Endothelial cell of umbilical vein (primary cell): Measurements from ENCODE around the gene GRID1. TPM values are rescaled to one million over a fixed set of nuclear protein-coding genes. Genes with fewer than 3 reads are reported as not detected.

Experiments used
- BruUV-seq: library from RNA; stranded (reverse); fragments of 400-500 nt; replicated peaks from 2 replicates; lab custom pipeline; 2021; lab: Mats Ljungman, UMichigan
- CTCF ChIA-PET: fragments of 300-600, 350-600 bp; sonication (Branson Sonifier 250); formaldehyde crosslinking; loops from one replicate; lab custom pipeline; 2021; ENCODE audit warnings: antibody characterized with exemption, inconsistent platforms; lab: Charles Lee
- POLR2A ChIA-PET: fragments of 300-600, 350-600 bp; sonication (Branson Sonifier 250); formaldehyde crosslinking; loops from one replicate; lab custom pipeline; 2021; ENCODE audit warnings: antibody characterized with exemption, inconsistent platforms; lab: Charles Lee
- DNase-seq: peaks from one replicate; pipeline ENCODE4 v3.0.0-alpha.2; 2011; ENCODE audit warnings: low read depth, low spot score
- FAIRE-seq: peaks from 2 replicates; lab custom pipeline; 2011; peaks lifted over from hg19 to GRCh38; lab: Jason Lieb, UNC
- H2AFZ ChIP-seq: 2 replicates; pipeline ENCODE4 v1.6.0; 2012; ENCODE audit warnings: low read depth, low read length, control low read depth, inconsistent platforms
- H3K27ac ChIP-seq: 2 replicates; pipeline ENCODE4 v1.5.1; 2011; ENCODE audit warnings: low read depth, mild to moderate bottlenecking, control low read depth, low read length, moderate library complexity; ENCODE audit not compliant: insufficient read depth
- H3K27me3 ChIP-seq, 2 experiments: 2 replicates each; pipeline versions ENCODE4 v1.6.0 to v1.6.1; 2011; ENCODE audit warnings: low read length in 2 of 2, mixed read lengths in 1 of 2; ENCODE audit not compliant: control insufficient read depth in 2 of 2, insufficient read depth in 2 of 2
- H3K36me3 ChIP-seq, 2 experiments: 2 replicates in 1 of 2; 3 replicates in 1 of 2; pipeline ENCODE4 v1.5.1; 2011; ENCODE audit warnings: low read length in 2 of 2, mild to moderate bottlenecking in 1 of 2, moderate library complexity in 1 of 2; ENCODE audit not compliant: control insufficient read depth in 2 of 2, insufficient read depth in 2 of 2; ENCODE audit errors: extremely low read depth in 1 of 2
- H3K4me1 ChIP-seq: 3 replicates; pipeline ENCODE4 v1.5.1; 2011; ENCODE audit warnings: mild to moderate bottlenecking, low read length; ENCODE audit not compliant: control insufficient read depth, insufficient read depth; ENCODE audit errors: extremely low read depth
- H3K4me2 ChIP-seq: 2 replicates; pipeline ENCODE4 v1.6.1; 2011; ENCODE audit warnings: low read length, control low read depth, mixed read lengths; ENCODE audit not compliant: insufficient read depth
- H3K4me3 ChIP-seq, 3 experiments: fragments of 200-600 bp in 1 of 3; sonication (generic), shearing (Covaris generic) in 1 of 3; replicated peaks in 1 of 3; 2 replicates each; pipeline ENCODE4 v1.5.1; 2011 to 2016; ENCODE audit warnings: control low read depth in 3 of 3, low read length in 3 of 3, mild to moderate bottlenecking in 2 of 3, inconsistent platforms in 1 of 3, low read depth in 1 of 3, moderate library complexity in 1 of 3; ENCODE audit not compliant: insufficient read depth in 1 of 3
- H3K79me2 ChIP-seq: 2 replicates; pipeline ENCODE4 v1.6.0; 2012; ENCODE audit warnings: low read length, inconsistent platforms; ENCODE audit not compliant: control insufficient read depth, insufficient read depth
- H3K9ac ChIP-seq: replicated peaks from 2 replicates; pipeline ENCODE3; 2011; ENCODE audit warnings: low read length, control low read depth; ENCODE audit not compliant: insufficient read depth; ENCODE audit errors: extremely low read depth
- H3K9me1 ChIP-seq: replicated peaks from 3 replicates; pipeline ENCODE4 v1.6.0; 2011; ENCODE audit warnings: mild to moderate bottlenecking, low read length; ENCODE audit not compliant: control insufficient read depth, insufficient read depth; ENCODE audit errors: extremely low read depth
- H3K9me3 ChIP-seq: replicated peaks from 2 replicates; pipeline ENCODE4 v1.5.1; 2012; ENCODE audit warnings: low read length, inconsistent platforms; ENCODE audit not compliant: control insufficient read depth, insufficient read depth
- H4K20me1 ChIP-seq: replicated peaks from 2 replicates; pipeline ENCODE3; 2011; ENCODE audit warnings: mild to moderate bottlenecking, low read length; ENCODE audit not compliant: control insufficient read depth, insufficient read depth; ENCODE audit errors: extremely low read depth
- EZH2 ChIP-seq: IDR thresholded peaks from 2 replicates; pipeline ENCODE4 v1.6.1; 2012; ENCODE audit warnings: borderline replicate concordance, low read depth, mild to moderate bottlenecking, moderate library complexity, low read length, inconsistent platforms; ENCODE audit not compliant: severe bottlenecking
- FOS ChIP-seq: IDR thresholded peaks from 2 replicates; pipeline ENCODE4 v1.6.1; 2011; ENCODE audit warnings: mild to moderate bottlenecking, low read length, moderate library complexity, borderline replicate concordance; ENCODE audit not compliant: insufficient read depth
- GATA2 ChIP-seq: IDR thresholded peaks from 2 replicates; pipeline ENCODE4 v1.7.0; 2011; ENCODE audit warnings: low read depth, mild to moderate bottlenecking, moderate library complexity, mixed read lengths, low read length; ENCODE audit not compliant: insufficient read length, insufficient read depth
- JUN ChIP-seq: IDR thresholded peaks from 2 replicates; pipeline ENCODE4 v1.6.1; 2011; ENCODE audit warnings: borderline replicate concordance, low read depth; ENCODE audit not compliant: insufficient read length, insufficient read depth
- MYC ChIP-seq: IDR thresholded peaks from one replicate; pipeline ENCODE4 v1.6.1; 2011; ENCODE audit warnings: mild to moderate bottlenecking, low read depth, low read length
- POLR2A ChIP-seq: IDR thresholded peaks from 2 replicates; pipeline ENCODE4 v1.6.1; 2012; ENCODE audit warnings: low read depth, mild to moderate bottlenecking, control low read depth, low read length
- POLR2AphosphoS5 ChIP-seq: IDR thresholded peaks from 2 replicates; pipeline ENCODE4 v1.6.1; 2012; ENCODE audit warnings: low read depth, mild to moderate bottlenecking, control low read depth, low read length, moderate library complexity; ENCODE audit not compliant: insufficient read depth
- dilution Hi-C: fragments of 300-500 bp; cut with MboI; formaldehyde crosslinking; loops from one replicate; pipeline ENCODE4 v1.15.0; 2019; ENCODE audit warnings: low sequenced_read_pairs; ENCODE audit not compliant: extremely low pct_ligation_motif_present
- intact Hi-C: fragments of 100-400 bp; cut with micrococcal nuclease; formaldehyde crosslinking; loops from one replicate; pipeline ENCODE4 v1.10.0; 2022
- polyA plus RNA-seq, 4 experiments: library from polyadenylated mRNA; depleted of rRNA in 3 of 4; stranded (reverse) in 3 of 4; unstranded in 1 of 4; fragments of >200 nt; gene quantifications; 2 replicates each; pipeline versions ENCODE4 v1.2.1 to v1.2.3, GENCODE V29; 2011 to 2012; ENCODE audit warnings: missing spikeins in 1 of 4
- total RNA-seq: library from RNA; stranded (reverse); gene quantifications from 2 replicates; pipeline ENCODE4 v1.2.3, GENCODE V29; 2021
- TF ChIP-seq, protein P1 (sequence below), 2 donors: IDR thresholded peaks; 1 replicate in 1 of 2; 2 replicates in 1 of 2; pipeline ENCODE4 v1.5.1; 2011; ENCODE audit warnings: low read length in 2 of 2, mild to moderate bottlenecking in 2 of 2, moderate library complexity in 2 of 2, control low read depth in 1 of 2, inconsistent platforms in 1 of 2, low read depth in 1 of 2; ENCODE audit not compliant: insufficient read depth in 1 of 2; ENCODE audit errors: extremely low read depth in 1 of 2
- TF ChIP-seq, protein P2 (sequence below): IDR thresholded peaks from 2 replicates; pipeline ENCODE4 v1.6.1; 2011; ENCODE audit not compliant: insufficient read depth, insufficient read length

GRID1 gene
- total and polyA plus RNA-seq, 2 donors (not counting 3 experiments of a cell fraction or from before 2014, with no cell fraction given), result not detected

GRCh38 chr10:86362586-86363183 is 3.9 kb downstream of the GRID1 start:
- dilution Hi-C loops (no loop called here), intact Hi-C loops (no loop called here)
- no peak overlapping the region for H3K4me2 ChIP-seq
- TF ChIP-seq JUN (no peak), GATA2 (no peak), FOS (no peak), MYC (no peak), POLR2AphosphoS5 (no peak), POLR2A (no peak), EZH2 (no peak)
- TF ChIP-seq, protein P1, sequence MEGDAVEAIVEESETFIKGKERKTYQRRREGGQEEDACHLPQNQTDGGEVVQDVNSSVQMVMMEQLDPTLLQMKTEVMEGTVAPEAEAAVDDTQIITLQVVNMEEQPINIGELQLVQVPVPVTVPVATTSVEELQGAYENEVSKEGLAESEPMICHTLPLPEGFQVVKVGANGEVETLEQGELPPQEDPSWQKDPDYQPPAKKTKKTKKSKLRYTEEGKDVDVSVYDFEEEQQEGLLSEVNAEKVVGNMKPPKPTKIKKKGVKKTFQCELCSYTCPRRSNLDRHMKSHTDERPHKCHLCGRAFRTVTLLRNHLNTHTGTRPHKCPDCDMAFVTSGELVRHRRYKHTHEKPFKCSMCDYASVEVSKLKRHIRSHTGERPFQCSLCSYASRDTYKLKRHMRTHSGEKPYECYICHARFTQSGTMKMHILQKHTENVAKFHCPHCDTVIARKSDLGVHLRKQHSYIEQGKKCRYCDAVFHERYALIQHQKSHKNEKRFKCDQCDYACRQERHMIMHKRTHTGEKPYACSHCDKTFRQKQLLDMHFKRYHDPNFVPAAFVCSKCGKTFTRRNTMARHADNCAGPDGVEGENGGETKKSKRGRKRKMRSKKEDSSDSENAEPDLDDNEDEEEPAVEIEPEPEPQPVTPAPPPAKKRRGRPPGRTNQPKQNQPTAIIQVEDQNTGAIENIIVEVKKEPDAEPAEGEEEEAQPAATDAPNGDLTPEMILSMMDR (IDR thresholded peaks at IDR 0.05; ENCODE audit: extremely low read depth in 1 of 2, insufficient read depth in 1 of 2, low read depth in 1 of 2, low read length in 2 of 2), result no peak
- TF ChIP-seq, protein P2, sequence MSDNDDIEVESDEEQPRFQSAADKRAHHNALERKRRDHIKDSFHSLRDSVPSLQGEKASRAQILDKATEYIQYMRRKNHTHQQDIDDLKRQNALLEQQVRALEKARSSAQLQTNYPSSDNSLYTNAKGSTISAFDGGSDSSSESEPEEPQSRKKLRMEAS, result no peak
- POLR2A ChIA-PET, result no interaction called here
- no peak for FAIRE-seq
- no peak overlapping the region for H3K27ac ChIP-seq
- DNase-seq, result no peak
- H4K20me1 ChIP-seq, result no peaks in the 10 kb centered on the region
- no peaks in the 10 kb centered on the region for H3K36me3 ChIP-seq
- no peak overlapping the region for H2AFZ ChIP-seq
- no peak overlapping the region for H3K9ac ChIP-seq
- no TSS peak for BruUV-seq
- no peaks in the 10 kb centered on the region for H3K79me2 ChIP-seq
- H3K9me3 ChIP-seq, result no peaks in the 10 kb centered on the region
- no peak overlapping the region for H3K4me3 ChIP-seq
- no peaks in the 10 kb centered on the region for H3K4me1 ChIP-seq
- CTCF ChIA-PET, result interaction anchor here (1.4 to 2.6 kb wide), 3 partner anchors 14 to 1822 kb away, joined by 3 to 9 read pairs (median 8); no protein-coding TSS in a partner anchor
- no peaks in the 10 kb centered on the region for H3K9me1 ChIP-seq
- peaks cover 49 to 53% of the 10 kb centered on the region in 2 experiments for H3K27me3 ChIP-seq
